Activated CD4-positive, alpha-beta T cell treated with anti-CD3 and anti-CD28 coated beads for 1 hour (primary cell): ENCODE results near the gene WHRN.

ENCODE experiments used
- DNase-seq: peaks from one replicate; pipeline ENCODE4 v3.0.0-alpha.2; 2020

Gene WHRN

DNA sequence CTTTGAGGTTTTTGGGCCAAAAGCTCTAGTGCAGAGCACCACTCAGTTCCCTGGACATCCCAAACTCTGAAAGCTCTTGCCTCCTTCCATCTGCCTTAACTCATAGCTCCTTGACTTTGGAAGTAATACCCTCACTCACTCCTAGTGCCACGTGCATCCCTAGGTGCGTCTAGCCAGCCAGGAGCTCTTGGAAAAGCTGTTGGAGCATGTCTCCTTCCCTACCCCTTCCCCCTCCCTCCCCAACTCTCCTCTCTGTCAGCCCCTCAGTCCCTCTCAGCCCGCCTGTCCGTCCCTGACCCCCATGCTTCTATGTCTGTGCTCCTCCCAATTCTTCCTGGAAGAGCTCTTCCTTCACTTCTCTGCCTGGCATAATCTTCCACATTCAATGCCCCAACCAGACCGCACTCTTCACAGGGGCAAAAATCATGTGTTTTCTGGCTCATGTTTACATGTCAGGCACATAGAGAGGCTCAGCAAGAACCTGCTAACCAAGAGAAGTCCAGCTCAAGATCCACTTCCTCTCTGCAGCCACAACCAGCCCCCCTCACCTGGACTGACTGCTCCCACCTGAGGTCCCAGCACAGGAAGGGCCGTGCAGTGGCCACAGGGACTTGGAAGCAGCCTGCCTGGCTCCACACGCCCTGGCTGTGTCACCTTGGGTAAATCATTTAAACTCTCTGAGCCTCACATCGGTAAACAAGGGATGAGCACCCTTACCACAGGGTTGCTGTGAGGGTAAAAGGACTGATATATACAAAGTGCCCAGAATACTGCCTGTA, 58.4 kb downstream of the WHRN start:
- DNase-seq = no peak

DNA sequence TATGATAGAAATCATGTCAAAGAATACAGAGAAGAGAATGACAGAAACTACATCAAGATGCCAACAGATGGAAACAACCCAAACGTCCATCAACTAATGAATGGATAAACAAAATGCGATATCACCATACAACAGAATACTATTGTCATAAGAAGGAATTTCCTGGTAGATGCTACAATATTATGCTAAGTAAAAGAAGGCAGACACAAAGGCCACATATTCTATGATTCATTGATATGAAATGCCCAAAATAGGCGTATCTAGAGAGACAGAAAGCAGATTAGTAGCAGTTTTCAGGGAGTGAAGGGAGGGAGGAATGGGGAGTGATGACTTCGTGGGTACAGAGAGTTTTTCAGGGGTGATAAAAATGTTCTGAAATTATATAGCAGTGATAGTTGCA, 59.2 kb downstream of the WHRN start:
- no peak for DNase-seq

- no peak for DNase-seq
Measured at GRCh38 chr9:114445616-114446015, 59.7 kb downstream of the WHRN start.

DNA sequence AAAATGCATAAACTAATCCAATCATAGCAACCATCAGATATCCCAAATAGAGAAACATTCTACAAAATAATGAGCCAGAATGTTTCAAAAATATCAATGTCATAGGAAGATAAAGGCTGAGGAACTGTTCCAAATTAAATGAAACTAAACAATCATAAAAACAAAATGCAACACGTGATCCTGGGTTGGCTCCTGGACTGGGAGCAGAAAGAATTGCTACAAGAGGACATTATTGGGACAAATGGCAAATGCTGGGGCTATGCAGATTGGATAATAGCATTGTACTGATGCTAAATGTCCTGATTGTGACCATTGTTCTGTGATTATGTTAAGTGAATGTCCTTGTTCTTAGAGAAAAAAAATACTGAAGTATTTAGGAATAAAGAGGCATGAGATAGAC, 63.3 kb downstream of the WHRN start:
- no peak for DNase-seq

DNA sequence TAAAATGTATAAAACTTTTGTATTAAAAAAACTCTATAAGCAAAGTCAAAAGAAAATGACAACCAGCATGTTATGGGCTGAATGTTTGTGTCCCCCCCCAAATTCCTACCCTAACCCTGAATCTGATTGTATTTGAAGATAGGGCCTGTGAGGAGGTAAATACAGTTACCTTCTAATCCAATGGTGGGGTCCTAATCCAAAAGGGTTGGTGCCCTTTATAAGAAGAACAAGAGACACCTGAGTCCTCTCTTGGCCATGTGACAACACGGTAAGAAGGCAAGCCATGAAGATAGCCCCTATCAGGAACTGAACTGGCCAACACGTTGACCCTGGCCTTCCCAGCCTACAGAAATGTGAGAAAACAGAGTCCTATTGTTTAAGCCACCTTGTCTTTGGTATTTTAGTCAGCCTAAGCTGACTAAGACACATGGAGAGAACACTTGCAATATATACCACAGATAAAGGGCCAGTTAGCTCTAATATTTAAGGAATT, 67.8 kb downstream of the WHRN start:
- DNase-seq = no peak

DNA sequence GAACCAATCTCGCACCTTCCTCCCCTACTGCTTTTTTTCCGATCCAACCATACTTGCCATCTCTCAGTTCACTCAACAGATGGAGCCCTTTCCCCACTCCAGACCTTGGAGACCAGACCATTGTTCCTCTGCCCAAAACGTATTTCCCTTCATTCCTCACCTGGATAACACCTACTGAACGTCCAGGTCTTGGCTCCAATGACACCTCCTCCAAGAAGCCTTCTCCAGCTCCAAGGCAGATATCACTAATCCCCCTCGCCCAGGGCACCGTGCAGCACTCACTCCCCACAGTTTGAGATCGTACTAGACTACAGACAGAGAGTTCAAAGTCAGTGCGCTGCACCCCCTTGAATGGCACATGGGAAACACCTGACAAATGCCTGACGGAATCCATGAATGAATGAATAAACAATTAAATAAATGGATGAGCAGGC, 70.4 kb downstream of the WHRN start:
- no peak for DNase-seq

GRCh38 chr9:114433720-114434255, 71.5 kb downstream of the WHRN start:
- no peak for DNase-seq

DNA sequence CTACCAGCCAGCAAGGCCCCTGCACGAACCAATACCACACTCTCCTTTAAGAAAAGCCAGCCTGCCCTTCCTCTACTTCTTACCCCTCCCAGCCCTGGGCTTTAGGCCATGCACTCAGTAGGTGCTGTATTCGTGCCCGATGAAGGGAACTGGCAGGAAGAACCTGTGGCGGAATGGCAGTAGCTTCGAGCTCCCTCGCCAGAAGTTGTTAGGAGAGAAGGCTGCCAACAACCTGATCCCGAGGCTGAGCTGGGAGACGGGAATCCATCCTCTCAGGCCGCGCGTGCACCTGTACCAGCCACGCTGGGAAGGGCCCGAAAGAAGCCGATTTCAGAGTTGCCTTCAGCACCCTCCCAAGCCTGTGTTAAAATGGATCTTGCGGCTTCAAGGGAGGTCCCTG, 72.2 kb downstream of the WHRN start:
- no peak for DNase-seq

- no peak for DNase-seq
Measured at GRCh38 chr9:114432323-114433067, 72.8 kb downstream of the WHRN start.

GRCh38 chr9:114431770-114432169, 73.5 kb downstream of the WHRN start:
- no peak for DNase-seq

DNA sequence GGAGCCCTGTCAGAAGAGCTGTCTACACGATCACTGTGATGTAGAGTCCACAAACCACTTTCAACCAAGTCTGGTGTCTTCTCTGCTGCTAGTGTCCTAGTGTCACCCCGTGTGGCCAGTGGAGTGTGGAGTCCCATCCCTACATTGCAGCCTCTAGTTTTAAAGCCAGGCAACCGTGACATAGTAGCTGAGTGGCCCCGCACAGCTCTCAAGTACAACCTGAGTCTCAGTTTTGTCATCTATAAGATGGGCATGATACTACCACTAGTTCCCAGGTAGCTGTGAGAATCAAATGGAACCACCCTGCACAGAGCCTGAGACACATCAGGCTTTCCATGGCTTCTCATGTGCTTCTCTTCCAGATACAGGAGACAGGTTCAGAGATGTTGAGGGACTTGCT, 74.3 kb downstream of the WHRN start:
- no peak for DNase-seq

GRCh38 chr9:114430457-114430856, 74.8 kb downstream of the WHRN start:
- DNase-seq = no peak

DNA sequence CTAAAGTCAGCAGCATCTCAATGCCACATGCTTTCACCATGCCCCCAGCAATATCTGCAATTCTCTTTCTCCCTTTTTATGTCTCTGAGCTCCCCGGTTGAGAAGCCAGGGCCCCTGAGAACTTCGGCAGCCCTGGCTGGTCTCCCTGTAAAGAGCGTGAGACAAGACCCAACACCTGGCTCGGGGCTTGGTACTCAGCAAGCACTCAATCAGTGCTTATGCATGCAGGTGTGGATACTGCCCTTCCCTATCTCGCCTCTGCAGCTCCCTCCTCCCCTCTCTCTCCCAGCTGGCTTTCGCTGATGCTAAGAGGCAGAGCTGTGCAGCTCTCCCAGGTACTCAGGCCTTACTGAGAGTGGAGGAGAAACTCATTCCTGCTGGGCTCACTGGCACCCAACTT, 75.8 kb downstream of the WHRN start:
- no peak for DNase-seq

- no peak for DNase-seq
Measured at GRCh38 chr9:114428466-114428865, 76.8 kb downstream of the WHRN start.

- no peak for DNase-seq
Measured at GRCh38 chr9:114427644-114428043, 77.6 kb downstream of the WHRN start.

GRCh38 chr9:114426046-114426948, 79.0 kb downstream of the WHRN start:
- DNase-seq = no peak

GRCh38 chr9:114425126-114425525, 80.1 kb downstream of the WHRN start:
- no peak for DNase-seq

DNA sequence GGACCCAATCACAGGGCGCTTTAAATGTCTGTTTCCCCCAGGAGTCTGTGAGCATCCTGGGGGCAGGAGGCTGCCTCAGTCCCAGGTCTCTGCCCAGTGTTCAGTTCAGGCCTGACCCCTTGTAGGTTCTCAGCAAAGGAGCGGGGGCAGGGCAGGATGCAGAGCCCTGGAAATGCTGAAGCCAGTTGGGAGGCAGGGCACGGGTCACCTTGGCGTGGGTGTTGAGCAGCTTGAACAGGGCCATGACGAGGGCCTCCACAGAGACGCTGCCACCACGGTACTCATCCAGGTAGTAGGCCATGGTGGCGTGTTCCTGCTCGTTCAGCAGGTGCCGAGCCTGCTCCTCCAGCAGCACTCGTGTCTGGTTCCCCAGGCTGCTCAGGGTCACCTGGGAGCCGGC, 81.1 kb downstream of the WHRN start:
- no peak for DNase-seq

- no peak for DNase-seq
Measured at GRCh38 chr9:114423181-114423580, 82.1 kb downstream of the WHRN start.

GRCh38 chr9:114421147-114421546, 84.1 kb downstream of the WHRN start:
- DNase-seq = no peak

- no peak for DNase-seq
Measured at GRCh38 chr9:114419796-114420195, 85.5 kb downstream of the WHRN start.

- DNase-seq = no peak
Measured at GRCh38 chr9:114418053-114418452, 87.2 kb downstream of the WHRN start.

GRCh38 chr9:114417511-114417910, 87.8 kb downstream of the WHRN start:
- DNase-seq = no peak
